Measurements from ENCODE around the gene CACNA1S.

The CACNA1S gene

DNA sequence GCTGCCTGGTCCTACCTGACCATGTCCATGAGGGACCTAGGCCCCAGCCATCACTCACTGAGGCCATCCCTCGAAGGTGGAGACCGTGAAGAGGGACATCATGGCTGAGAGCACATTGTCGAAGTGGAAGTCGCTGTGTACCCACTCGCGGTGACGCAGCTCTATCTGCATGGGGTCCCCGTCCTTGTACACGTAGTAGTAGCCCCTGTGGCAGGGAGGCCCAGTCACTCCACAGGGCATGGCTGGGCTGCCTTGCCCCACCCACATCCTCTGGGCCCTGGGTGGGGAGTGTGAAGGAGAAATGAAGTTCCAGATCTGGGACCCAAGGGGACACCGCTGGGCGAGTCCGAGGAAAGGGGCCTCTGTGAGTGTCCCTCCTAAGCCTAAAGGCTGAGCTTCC is 50.3 kb downstream of the CACNA1S start:
- Histone ChIP-seq H3K27me3 (ENCODE audit: control insufficient read depth, insufficient read depth, low read length) (no peaks in the 10 kb centered on the region), H3K4me1 (ENCODE audit: control insufficient read depth, insufficient read depth, low read length) (peaks cover 24% of the 10 kb centered on the region), H3K9me3 (ENCODE audit: control insufficient read depth, insufficient read depth, low read depth, low read length) (no peaks in the 10 kb centered on the region), H3K4me3 (ENCODE audit: low read depth, low read length) (no peak overlapping the region), H3K9ac (ENCODE audit: low read length) (no peak overlapping the region), H3K36me3 (ENCODE audit: control insufficient read depth, insufficient read depth, low read length) (no peaks in the 10 kb centered on the region), H3K27ac (ENCODE audit: low read depth, low read length) (no peak overlapping the region)

DNA sequence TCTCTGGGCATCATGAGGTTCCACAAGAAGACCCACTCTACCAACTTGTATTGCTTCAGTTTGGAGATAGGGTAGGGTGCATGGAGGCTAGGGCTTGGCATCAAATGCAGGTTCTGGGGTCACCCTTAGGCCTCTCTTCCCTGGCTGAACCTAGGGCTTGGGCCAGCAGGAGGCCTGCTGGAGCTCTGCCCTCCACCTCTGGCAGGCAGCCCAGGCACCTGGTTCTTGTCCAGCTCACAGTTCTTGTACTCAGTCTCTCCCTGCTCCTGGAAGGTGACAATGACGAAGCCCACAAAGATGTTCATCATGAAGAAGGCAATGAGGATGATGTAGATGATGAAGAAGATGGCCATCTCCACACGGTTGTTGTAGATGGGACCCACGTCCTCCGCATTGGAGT is 51.2 kb downstream of the CACNA1S start:
- Histone ChIP-seq H3K9me3 (ENCODE audit: control insufficient read depth, insufficient read depth, low read depth, low read length) (no peaks in the 10 kb centered on the region), H3K9ac (ENCODE audit: low read length) (no peak overlapping the region), H3K27me3 (ENCODE audit: control insufficient read depth, insufficient read depth, low read length) (no peaks in the 10 kb centered on the region), H3K36me3 (ENCODE audit: control insufficient read depth, insufficient read depth, low read length) (no peaks in the 10 kb centered on the region), H3K4me3 (ENCODE audit: low read depth, low read length) (no peak overlapping the region), H3K4me1 (ENCODE audit: control insufficient read depth, insufficient read depth, low read length) (peaks cover 24% of the 10 kb centered on the region), H3K27ac (ENCODE audit: low read depth, low read length) (no peak overlapping the region)

DNA sequence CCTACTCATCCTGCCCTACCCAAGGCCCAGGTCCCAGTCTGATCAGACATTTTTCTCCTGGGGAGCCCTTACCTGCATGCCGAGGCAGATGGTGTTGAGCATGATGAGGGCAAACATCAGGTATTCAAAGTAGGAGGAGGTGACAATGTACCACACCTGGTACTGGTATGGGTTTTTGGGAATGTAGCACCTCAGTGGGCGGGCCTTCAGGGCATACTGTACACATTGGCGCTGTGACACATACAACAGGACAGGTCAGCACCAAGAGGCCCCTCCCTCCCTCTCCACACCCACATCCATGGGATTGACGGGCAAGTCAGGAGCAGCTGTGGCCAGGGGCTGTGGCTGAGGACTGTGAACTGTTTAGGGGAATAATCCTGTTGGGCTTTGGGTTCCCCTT is 51.6 kb downstream of the CACNA1S start:
- Histone ChIP-seq H3K9me3 (ENCODE audit: control insufficient read depth, insufficient read depth, low read depth, low read length) (no peaks in the 10 kb centered on the region), H3K4me1 (ENCODE audit: control insufficient read depth, insufficient read depth, low read length) (peaks cover 24% of the 10 kb centered on the region), H3K9ac (ENCODE audit: low read length) (no peak overlapping the region), H3K27ac (ENCODE audit: low read depth, low read length) (no peak overlapping the region), H3K4me3 (ENCODE audit: low read depth, low read length) (no peak overlapping the region), H3K36me3 (ENCODE audit: control insufficient read depth, insufficient read depth, low read length) (no peaks in the 10 kb centered on the region), H3K27me3 (ENCODE audit: control insufficient read depth, insufficient read depth, low read length) (no peaks in the 10 kb centered on the region)

DNA sequence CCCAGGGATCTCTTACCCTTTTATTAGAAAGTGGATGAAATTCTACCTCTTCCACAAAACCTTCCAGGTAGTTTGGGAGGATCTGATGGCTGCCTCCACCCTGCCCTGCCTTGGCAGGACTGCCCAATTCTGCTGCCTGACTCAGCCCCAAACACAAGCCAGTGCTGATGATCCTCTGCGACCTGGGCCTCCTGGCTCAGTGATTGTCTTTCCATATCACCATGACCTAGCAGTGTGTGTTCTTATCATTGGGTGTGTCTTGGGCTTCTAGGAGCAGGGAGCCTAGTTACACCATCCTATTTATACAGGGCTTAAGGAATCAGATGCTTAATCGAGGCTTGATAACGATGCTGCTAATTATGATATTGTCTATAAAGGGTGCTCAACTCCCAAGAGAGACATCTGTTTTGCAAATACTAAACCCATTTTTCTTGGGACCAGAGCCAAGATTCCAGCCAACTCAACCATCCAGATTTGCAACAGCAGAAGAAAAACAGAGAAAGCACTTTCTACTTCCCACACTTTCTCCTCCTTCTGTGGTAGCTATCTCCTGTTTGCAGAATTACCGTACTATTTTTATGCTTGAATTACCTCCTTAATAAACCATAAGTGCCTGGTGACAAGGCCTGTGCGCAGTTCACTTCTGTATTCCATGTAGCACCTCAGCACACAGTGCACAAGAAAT is 52.2 kb downstream of the CACNA1S start:
- no peaks in the 10 kb centered on the region for H3K9me3 ChIP-seq (ENCODE audit: control insufficient read depth, insufficient read depth, low read depth, low read length)
- H3K27me3 ChIP-seq (ENCODE audit: control insufficient read depth, insufficient read depth, low read length), result no peaks in the 10 kb centered on the region
- no peaks in the 10 kb centered on the region for H3K36me3 ChIP-seq (ENCODE audit: control insufficient read depth, insufficient read depth, low read length)
- H3K4me1 ChIP-seq (ENCODE audit: control insufficient read depth, insufficient read depth, low read length), result peaks cover 24% of the 10 kb centered on the region
- H3K27ac ChIP-seq (ENCODE audit: low read depth, low read length), result no peak overlapping the region
- H3K4me3 ChIP-seq (ENCODE audit: low read depth, low read length), result no peak overlapping the region
- no peak overlapping the region for H3K9ac ChIP-seq (ENCODE audit: low read length)

DNA sequence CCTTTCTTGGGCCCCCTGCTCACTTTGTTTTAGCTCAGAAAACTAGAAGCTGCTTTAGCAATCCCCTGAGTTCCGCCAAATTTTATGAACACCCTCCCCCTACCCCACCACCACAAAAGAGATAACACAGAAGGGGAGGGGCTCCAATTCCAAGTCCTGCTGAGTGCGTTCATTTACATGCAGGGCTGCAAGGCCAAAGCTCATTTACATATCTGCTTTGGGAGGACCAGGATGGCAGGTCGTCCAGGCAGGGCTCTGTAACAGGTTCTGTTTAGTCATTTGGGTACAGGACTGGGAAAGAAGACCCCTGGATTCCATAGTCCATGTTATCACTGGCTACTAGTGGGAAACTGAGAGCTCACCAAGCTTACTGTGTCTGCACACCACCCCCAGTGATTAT is 52.8 kb downstream of the CACNA1S start:
- peaks cover 27% of the 10 kb centered on the region for H3K4me1 ChIP-seq (ENCODE audit: control insufficient read depth, insufficient read depth, low read length)
- no peaks in the 10 kb centered on the region for H3K27me3 ChIP-seq (ENCODE audit: control insufficient read depth, insufficient read depth, low read length)
- no peak overlapping the region for H3K4me3 ChIP-seq (ENCODE audit: low read depth, low read length)
- no peak overlapping the region for H3K27ac ChIP-seq (ENCODE audit: low read depth, low read length)
- no peaks in the 10 kb centered on the region for H3K36me3 ChIP-seq (ENCODE audit: control insufficient read depth, insufficient read depth, low read length)
- H3K9me3 ChIP-seq (ENCODE audit: control insufficient read depth, insufficient read depth, low read depth, low read length), result no peaks in the 10 kb centered on the region
- H3K9ac ChIP-seq (ENCODE audit: low read length), result no peak overlapping the region

DNA sequence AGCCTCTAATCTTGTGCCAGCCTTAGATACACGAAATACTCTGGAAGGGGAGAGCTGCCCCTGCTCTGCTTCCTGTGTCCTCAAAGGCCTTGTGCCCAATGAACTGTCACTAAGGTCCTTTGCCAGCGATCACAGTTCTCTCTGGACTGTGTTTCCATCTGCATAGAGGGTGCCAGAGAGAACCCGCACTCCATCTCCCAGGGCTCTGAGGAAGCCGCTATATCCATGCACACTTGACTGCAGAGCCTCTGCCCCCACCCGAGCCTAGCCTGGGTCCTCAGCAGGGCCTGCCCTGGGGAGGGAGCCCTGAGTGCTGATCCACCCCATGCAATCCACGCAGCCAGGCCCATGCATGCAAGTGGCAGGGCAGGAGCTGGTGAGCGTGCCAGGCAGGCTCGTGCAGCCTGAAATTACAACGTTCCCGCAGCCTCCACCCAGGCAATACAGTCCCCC is 58.1 kb downstream of the CACNA1S start:
- Histone ChIP-seq H3K27ac (ENCODE audit: low read depth, low read length) (no peak overlapping the region), H3K27me3 (ENCODE audit: control insufficient read depth, insufficient read depth, low read length) (no peaks in the 10 kb centered on the region)

DNA sequence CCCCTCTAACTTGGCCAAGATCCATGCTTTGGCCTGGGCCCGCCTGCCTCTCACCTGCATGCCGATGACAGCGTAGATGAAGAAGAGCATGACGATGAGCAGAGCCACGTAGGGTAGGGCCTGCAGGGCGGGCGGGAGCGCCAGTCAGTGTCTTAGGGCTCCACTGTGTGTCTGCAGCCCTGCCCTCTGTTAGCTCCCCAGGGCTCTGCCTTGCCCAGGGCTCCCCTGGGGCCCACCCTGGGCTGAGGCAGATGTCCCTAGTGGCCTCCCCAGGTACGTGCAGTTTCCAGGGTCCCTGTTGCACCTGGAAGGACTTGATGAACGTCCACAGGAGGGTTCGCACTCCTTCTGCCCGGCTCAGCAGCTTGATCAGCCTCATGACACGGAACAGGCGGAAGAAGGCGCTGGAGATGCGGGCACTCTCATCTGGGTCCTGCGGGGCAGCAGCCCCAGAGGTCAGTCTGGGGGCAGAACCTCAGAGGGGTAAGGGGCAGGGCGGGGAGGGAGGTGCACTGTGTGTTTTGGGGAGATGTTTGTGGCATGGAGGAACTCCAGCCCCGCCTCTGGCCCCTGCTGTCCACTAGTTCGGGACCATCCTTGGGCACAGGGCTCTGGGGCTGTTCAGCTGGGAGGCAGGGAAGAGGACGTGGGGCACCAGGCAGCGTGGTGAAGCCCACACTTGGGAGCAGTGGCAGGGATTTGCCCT is 58.9 kb downstream of the CACNA1S start:
- Histone ChIP-seq H3K27ac (ENCODE audit: low read depth, low read length) (no peak overlapping the region), H3K36me3 (ENCODE audit: control insufficient read depth, insufficient read depth, low read length) (no peaks in the 10 kb centered on the region), H3K4me1 (ENCODE audit: control insufficient read depth, insufficient read depth, low read length) (peaks cover 6% of the 10 kb centered on the region; the same call in 1 of the 2 replicates), H3K9me3 (ENCODE audit: control insufficient read depth, insufficient read depth, low read depth, low read length) (no peaks in the 10 kb centered on the region), H3K9ac (ENCODE audit: low read length) (no peak overlapping the region), H3K27me3 (ENCODE audit: control insufficient read depth, insufficient read depth, low read length) (no peaks in the 10 kb centered on the region), H3K4me3 (ENCODE audit: low read depth, low read length) (no peak overlapping the region)

More for the DNA sequence above, 58.1 kb downstream of the CACNA1S start:
- peaks cover 9% of the 10 kb centered on the region; the same call in 1 of the 2 replicates for H3K4me1 ChIP-seq (ENCODE audit: control insufficient read depth, insufficient read depth, low read length)
- H3K9me3 ChIP-seq (ENCODE audit: control insufficient read depth, insufficient read depth, low read depth, low read length), result no peaks in the 10 kb centered on the region
- H3K4me3 ChIP-seq (ENCODE audit: low read depth, low read length), result no peak overlapping the region
- H3K36me3 ChIP-seq (ENCODE audit: control insufficient read depth, insufficient read depth, low read length), result no peaks in the 10 kb centered on the region
- no peak overlapping the region for H3K9ac ChIP-seq (ENCODE audit: low read length)

DNA sequence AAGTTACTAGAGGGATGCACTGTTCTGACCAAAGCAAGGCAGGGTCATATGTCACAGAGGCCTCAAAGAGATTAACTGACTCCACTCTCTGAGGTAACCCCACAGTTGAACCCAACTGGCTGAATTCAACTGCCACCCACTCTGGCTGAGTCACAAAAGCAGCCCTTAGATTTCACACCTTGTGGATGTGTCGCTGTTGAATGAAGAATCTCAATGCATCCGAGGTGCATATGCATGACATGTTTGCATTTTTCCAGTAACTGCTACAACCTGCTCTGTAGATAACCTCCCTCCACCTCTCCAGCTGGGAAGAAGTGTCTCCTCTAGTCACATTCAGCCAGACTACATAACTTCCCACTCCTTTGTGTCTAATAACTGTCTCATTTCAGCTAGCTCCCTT is 60.8 kb downstream of the CACNA1S start:
- H3K4me1 ChIP-seq (ENCODE audit: control insufficient read depth, insufficient read depth, low read length), result peaks cover 6% of the 10 kb centered on the region; the same call in 1 of the 2 replicates
- H3K36me3 ChIP-seq (ENCODE audit: control insufficient read depth, insufficient read depth, low read length), result no peaks in the 10 kb centered on the region
- no peak overlapping the region for H3K9ac ChIP-seq (ENCODE audit: low read length)
- H3K27ac ChIP-seq (ENCODE audit: low read depth, low read length), result no peak overlapping the region
- no peak overlapping the region for H3K4me3 ChIP-seq (ENCODE audit: low read depth, low read length)
- no peaks in the 10 kb centered on the region for H3K27me3 ChIP-seq (ENCODE audit: control insufficient read depth, insufficient read depth, low read length)
- no peaks in the 10 kb centered on the region for H3K9me3 ChIP-seq (ENCODE audit: control insufficient read depth, insufficient read depth, low read depth, low read length)

DNA sequence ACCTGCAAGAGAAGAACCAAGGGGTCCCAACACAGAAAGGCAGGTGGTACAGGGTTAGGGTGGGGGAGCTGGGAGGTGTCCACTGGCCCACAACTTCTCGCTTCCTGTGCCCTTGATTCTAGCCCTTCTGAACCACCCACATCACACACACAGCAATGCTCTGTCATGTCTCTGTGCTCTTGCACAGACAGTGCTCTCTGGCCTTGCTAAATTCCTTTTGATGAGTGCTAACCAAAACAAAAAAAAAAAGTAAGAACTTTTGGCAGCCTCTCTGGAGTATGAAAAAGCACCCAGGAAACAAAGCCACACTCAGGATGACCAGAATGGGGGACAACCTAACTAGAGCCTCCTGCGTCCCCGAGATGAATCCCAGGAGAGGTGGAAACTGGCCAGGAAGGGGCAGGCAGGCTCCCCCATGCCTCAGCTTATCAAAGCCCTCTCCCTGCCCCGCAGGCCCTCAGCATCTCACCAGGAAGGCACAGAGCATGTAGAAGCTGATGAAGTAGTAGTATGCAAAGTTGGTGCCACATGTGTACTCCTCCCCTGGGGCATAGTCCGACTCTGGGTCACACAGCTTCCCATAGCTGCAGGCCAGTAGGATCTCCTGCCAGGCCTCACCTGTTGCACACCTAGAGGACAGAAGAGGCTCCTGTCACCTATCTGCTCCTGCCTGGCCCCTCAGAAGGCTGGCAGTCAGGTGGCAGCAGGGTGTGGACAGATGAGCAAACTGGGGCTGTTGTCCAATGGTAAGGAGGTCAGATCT is 61.5 kb downstream of the CACNA1S start:
- Histone ChIP-seq H3K4me3 (ENCODE audit: low read depth, low read length) (no peak overlapping the region), H3K36me3 (ENCODE audit: control insufficient read depth, insufficient read depth, low read length) (no peaks in the 10 kb centered on the region), H3K9me3 (ENCODE audit: control insufficient read depth, insufficient read depth, low read depth, low read length) (no peaks in the 10 kb centered on the region), H3K27me3 (ENCODE audit: control insufficient read depth, insufficient read depth, low read length) (no peaks in the 10 kb centered on the region), H3K27ac (ENCODE audit: low read depth, low read length) (no peak overlapping the region), H3K4me1 (ENCODE audit: control insufficient read depth, insufficient read depth, low read length) (peaks cover 6% of the 10 kb centered on the region; the same call in 1 of the 2 replicates), H3K9ac (ENCODE audit: low read length) (no peak overlapping the region)

DNA sequence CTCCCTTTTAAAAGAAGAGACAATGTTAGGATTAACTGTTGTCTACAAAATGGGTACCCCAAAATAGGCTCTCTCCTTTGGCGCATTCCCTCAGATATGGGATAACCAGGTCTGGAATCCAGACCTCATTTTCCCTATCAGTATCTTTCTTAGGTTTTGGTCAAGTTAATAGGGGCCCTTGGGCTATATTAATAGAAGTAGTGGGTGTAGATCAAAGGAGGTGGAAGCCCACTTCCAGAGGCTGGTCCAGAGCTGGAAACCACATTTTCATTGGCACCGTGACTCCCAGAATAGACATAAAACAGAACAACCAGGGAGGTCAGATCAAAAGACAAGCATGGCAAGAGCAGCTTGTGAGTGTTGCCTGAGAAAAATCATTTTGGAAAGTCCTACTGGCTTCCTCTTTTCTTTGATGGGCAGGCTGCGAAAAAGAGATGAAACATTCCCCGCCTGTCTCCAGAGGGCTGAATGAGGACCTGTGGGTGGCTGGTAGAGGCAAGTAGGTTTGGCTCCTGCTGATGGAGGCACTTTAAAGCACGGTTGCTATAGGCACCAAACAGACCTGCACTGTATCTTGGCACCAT is 62.9 kb downstream of the CACNA1S start:
- Histone ChIP-seq H3K9ac (ENCODE audit: low read length) (no peak overlapping the region), H3K4me3 (ENCODE audit: low read depth, low read length) (no peak overlapping the region), H3K9me3 (ENCODE audit: control insufficient read depth, insufficient read depth, low read depth, low read length) (no peaks in the 10 kb centered on the region), H3K27ac (ENCODE audit: low read depth, low read length) (no peak overlapping the region), H3K27me3 (ENCODE audit: control insufficient read depth, insufficient read depth, low read length) (no peaks in the 10 kb centered on the region), H3K36me3 (ENCODE audit: control insufficient read depth, insufficient read depth, low read length) (no peaks in the 10 kb centered on the region), H3K4me1 (ENCODE audit: control insufficient read depth, insufficient read depth, low read length) (peaks cover 3% of the 10 kb centered on the region; the same call in 1 of the 2 replicates)
